Stomach (tissue), 9 donors: ENCODE data around the gene PRCP. TPM values are rescaled to one million over a fixed set of nuclear protein-coding genes. Genes with fewer than 3 reads are reported as not detected.

Experiments used
- DNase-seq, 2 donors: peaks; one replicate each; pipeline versions ENCODE4 v3.0.0 to v3.0.0-alpha.2; 2013 to 2019
- H3K27ac ChIP-seq, 5 donors: fragments of 200-600 bp in 4 of 5; sonication (generic) in 4 of 5; one replicate each; pipeline ENCODE4 v1.5.1; 2013 to 2019; ENCODE audit warnings: mild to moderate bottlenecking in 1 of 5, moderate library complexity in 1 of 5
- H3K27me3 ChIP-seq, 3 donors: fragments of 200-600 bp; sonication (generic); one replicate each; pipeline ENCODE4 v1.5.1; 2017 to 2019; ENCODE audit warnings: mixed run types in 1 of 3
- H3K36me3 ChIP-seq, 4 donors: fragments of 200-600 bp; sonication (generic); 1 replicate in 3 of 4; 2 replicates in 1 of 4; pipeline ENCODE4 v1.5.1; 2016 to 2019
- H3K4me1 ChIP-seq, 4 donors: fragments of 200-600 bp; sonication (generic); one replicate each; pipeline ENCODE4 v1.5.1; 2016 to 2019
- H3K4me3 ChIP-seq, 4 donors: fragments of 200-600 bp; sonication (generic) in 3 of 4; one replicate each; pipeline ENCODE4 v1.5.1; 2016 to 2019; ENCODE audit warnings: mild to moderate bottlenecking in 1 of 4
- H3K9me3 ChIP-seq, 4 donors: fragments of 200-600 bp; sonication (generic); one replicate each; pipeline ENCODE4 v1.5.1; 2016 to 2019
- CTCF ChIP-seq, 7 experiments: fragments of 450-650 bp in 4 of 7; fragments of 200-600 bp in 3 of 7; sonication (generic) in 3 of 7; IDR thresholded peaks; one replicate each; pipeline ENCODE4 v1.5.1; 2016 to 2019; ENCODE audit warnings: antibody characterized with exemption in 7 of 7, control low read depth in 2 of 7, mild to moderate bottlenecking in 1 of 7
- EP300 ChIP-seq: sonication (generic); formaldehyde crosslinking; IDR thresholded peaks from one replicate; pipeline ENCODE4 v1.6.1; 2017; ENCODE audit warnings: antibody characterized with exemption
- POLR2A ChIP-seq, 4 donors: fragments of 450-650 bp; IDR thresholded peaks; one replicate each; pipeline ENCODE4 v1.6.1; 2016; ENCODE audit warnings: antibody characterized with exemption in 4 of 4, control low read depth in 2 of 4, mild to moderate bottlenecking in 1 of 4, moderate library complexity in 1 of 4
- POLR2AphosphoS5 ChIP-seq, 3 donors: sonication (generic); formaldehyde crosslinking; IDR thresholded peaks; one replicate each; pipeline ENCODE4 v1.6.1; 2016; ENCODE audit warnings: antibody characterized with exemption in 3 of 3
- WGBS, 5 donors: extraction: QIAGEN DNeasy Blood & Tissue Kit in 3 of 5; methylation state at CpG; one replicate each; pipeline versions ENCODE4 v1.1.5 to v1.1.7; 2013 to 2018; 5-methylcytosine and 5-hydroxymethylcytosine counted together
- intact Hi-C: fragments of 100-400 bp; cut with DNase I; formaldehyde crosslinking; loops from one replicate; pipeline ENCODE4 v1.15.1; 2023; ENCODE audit warnings: low total_unique reads
- polyA plus RNA-seq, 3 donors: library from polyadenylated mRNA; stranded (reverse); fragments of 200-250 nt; gene quantifications; one replicate each; pipeline ENCODE4 v1.2.3, GENCODE V29; 2013
- total RNA-seq, 5 donors: library from RNA; depleted of rRNA; stranded (reverse); fragments of >200 nt; gene quantifications; one replicate each; pipeline versions ENCODE4 v1.1.0 to v1.2.3, GENCODE V29; 2014 to 2016
- donor health status: healthy with polysubstance abuse.
- donor health status: Bipolar disorder and iron deficiency.
- donor health status: healthy.

Gene PRCP
- total and polyA plus RNA-seq, 8 donors = 6.4 to 70.1 (median 29.7) TPM

GRCh38 chr11:82843057-82843795, 57.0 kb downstream of the PRCP start:
- 77 to 81% (median 79%) methylated on average over 6 of the region's 6 CpGs for WGBS, 5 donors
- H3K36me3 ChIP-seq = peaks cover 6 to 29% (median 22%) of the 10 kb centered on the region in 4 donors
- no peaks in the 10 kb centered on the region for H3K4me1 ChIP-seq
- intact Hi-C loops = no loop called here
- H3K27me3 ChIP-seq = no peaks in the 10 kb centered on the region
- H3K27ac ChIP-seq = no peak overlapping the region
- no peak for TF ChIP-seq EP300
- no peak for TF ChIP-seq CTCF (IDR thresholded peaks at IDR 0.05)
- no peak for TF ChIP-seq POLR2AphosphoS5 (IDR thresholded peaks at IDR 0.05)
- no peak for TF ChIP-seq POLR2A (IDR thresholded peaks at IDR 0.05)
- no peak for DNase-seq
- no peak overlapping the region for H3K4me3 ChIP-seq
- H3K9me3 ChIP-seq = no peaks in the 10 kb centered on the region

GRCh38 chr11:82842019-82842418, 58.2 kb downstream of the PRCP start:
- Histone ChIP-seq H3K9me3 (no peaks in the 10 kb centered on the region), H3K4me1 (no peaks in the 10 kb centered on the region), H3K27ac (no peak overlapping the region), H3K36me3 (peaks cover 6 to 36% (median 32%) of the 10 kb centered on the region in 4 donors), H3K27me3 (no peaks in the 10 kb centered on the region), H3K4me3 (no peak overlapping the region)
- intact Hi-C loops = no loop called here
- peak in 1 of 2 donors; percentile 15 for DNase-seq
- no peak for TF ChIP-seq POLR2AphosphoS5 (IDR thresholded peaks at IDR 0.05)
- TF ChIP-seq EP300 = no peak
- TF ChIP-seq CTCF (IDR thresholded peaks at IDR 0.05) = no peak
- TF ChIP-seq POLR2A (IDR thresholded peaks at IDR 0.05) = no peak
- 68 to 98% (median 95%) methylated on average over 2 of the region's 2 CpGs for WGBS, 5 donors

- TF ChIP-seq CTCF (IDR thresholded peaks at IDR 0.05) (no peak), POLR2A (IDR thresholded peaks at IDR 0.05) (no peak)
- Histone ChIP-seq H3K36me3 (peaks cover 2 to 63% (median 54%) of the 10 kb centered on the region in 4 donors), H3K27me3 (no peaks in the 10 kb centered on the region), H3K9me3 (no peaks in the 10 kb centered on the region), H3K4me1 (no peaks in the 10 kb centered on the region), H3K27ac (no peak overlapping the region), H3K4me3 (no peak overlapping the region)
- intact Hi-C loops = no loop called here
- DNase-seq = no peak
Measured at GRCh38 chr11:82837650-82838049, 62.6 kb downstream of the PRCP start.

- 77 to 89% (median 85%) methylated on average over 4 of the region's 4 CpGs for WGBS, 5 donors
- H3K27me3 ChIP-seq = no peaks in the 10 kb centered on the region
- peaks cover 0 to 45% (median 39%) of the 10 kb centered on the region in 4 donors for H3K36me3 ChIP-seq
- H3K4me1 ChIP-seq = no peaks in the 10 kb centered on the region
- H3K27ac ChIP-seq = no peak overlapping the region
- TF ChIP-seq EP300 = no peak
- no peak for TF ChIP-seq CTCF (IDR thresholded peaks at IDR 0.05)
- TF ChIP-seq POLR2AphosphoS5 (IDR thresholded peaks at IDR 0.05) = no peak
- no peaks in the 10 kb centered on the region for H3K9me3 ChIP-seq
- no peak for DNase-seq
- H3K4me3 ChIP-seq = no peak overlapping the region
- intact Hi-C loops = no loop called here
Measured at GRCh38 chr11:82832983-82833382, 67.2 kb downstream of the PRCP start.
